ENCODE data around the gene COMMD6. TPM values are rescaled to one million over a fixed set of nuclear protein-coding genes. Genes with fewer than 3 reads are reported as not detected.
"Not testable (repeated sequence)": the region's sequence is repeated elsewhere in the genome, so short reads cannot be mapped to it uniquely, and the experiment has no call there.

COMMD6 gene
- total RNA-seq, 2 donors from 2014 or later, result 118 to 157 TPM

DNA sequence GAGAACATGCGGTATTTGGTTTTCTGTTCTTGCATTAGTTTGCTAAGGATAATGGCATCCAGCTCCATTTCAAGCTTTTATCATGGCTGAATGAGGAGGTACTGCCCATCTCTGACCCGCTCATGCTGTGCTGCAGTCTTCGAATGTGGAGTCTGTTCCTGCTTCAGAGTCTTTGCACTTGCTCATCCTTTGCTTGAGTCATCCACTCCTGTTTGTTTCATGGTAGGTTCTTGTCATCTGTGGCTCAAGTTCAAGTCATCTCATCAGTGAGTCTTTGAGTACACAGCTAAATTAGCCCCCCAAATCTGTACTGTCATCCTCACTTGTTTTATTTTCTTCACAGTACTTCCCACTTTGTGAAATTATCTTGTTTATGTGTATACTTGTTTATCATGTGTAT is 17.3 kb upstream of the COMMD6 start:
- DNase-seq, result no peak
- no peak overlapping the region for H3K27ac ChIP-seq
- intact Hi-C loops (cut with DNase I), result no loop called here
- no peaks in the 10 kb centered on the region for H3K36me3 ChIP-seq
- TF ChIP-seq, protein P1, sequence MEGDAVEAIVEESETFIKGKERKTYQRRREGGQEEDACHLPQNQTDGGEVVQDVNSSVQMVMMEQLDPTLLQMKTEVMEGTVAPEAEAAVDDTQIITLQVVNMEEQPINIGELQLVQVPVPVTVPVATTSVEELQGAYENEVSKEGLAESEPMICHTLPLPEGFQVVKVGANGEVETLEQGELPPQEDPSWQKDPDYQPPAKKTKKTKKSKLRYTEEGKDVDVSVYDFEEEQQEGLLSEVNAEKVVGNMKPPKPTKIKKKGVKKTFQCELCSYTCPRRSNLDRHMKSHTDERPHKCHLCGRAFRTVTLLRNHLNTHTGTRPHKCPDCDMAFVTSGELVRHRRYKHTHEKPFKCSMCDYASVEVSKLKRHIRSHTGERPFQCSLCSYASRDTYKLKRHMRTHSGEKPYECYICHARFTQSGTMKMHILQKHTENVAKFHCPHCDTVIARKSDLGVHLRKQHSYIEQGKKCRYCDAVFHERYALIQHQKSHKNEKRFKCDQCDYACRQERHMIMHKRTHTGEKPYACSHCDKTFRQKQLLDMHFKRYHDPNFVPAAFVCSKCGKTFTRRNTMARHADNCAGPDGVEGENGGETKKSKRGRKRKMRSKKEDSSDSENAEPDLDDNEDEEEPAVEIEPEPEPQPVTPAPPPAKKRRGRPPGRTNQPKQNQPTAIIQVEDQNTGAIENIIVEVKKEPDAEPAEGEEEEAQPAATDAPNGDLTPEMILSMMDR (IDR thresholded peaks at IDR 0.05), result no peak
- H3K9me3 ChIP-seq, result no peaks in the 10 kb centered on the region
- H3K9ac ChIP-seq (ENCODE audit: low read depth in 2 of 2, low read length in 2 of 2), result no peak overlapping the region
- no peak overlapping the region for H3K4me3 ChIP-seq
- H3K27me3 ChIP-seq, result no peaks in the 10 kb centered on the region
- peaks cover 6% of the 10 kb centered on the region for H3K4me1 ChIP-seq

DNA sequence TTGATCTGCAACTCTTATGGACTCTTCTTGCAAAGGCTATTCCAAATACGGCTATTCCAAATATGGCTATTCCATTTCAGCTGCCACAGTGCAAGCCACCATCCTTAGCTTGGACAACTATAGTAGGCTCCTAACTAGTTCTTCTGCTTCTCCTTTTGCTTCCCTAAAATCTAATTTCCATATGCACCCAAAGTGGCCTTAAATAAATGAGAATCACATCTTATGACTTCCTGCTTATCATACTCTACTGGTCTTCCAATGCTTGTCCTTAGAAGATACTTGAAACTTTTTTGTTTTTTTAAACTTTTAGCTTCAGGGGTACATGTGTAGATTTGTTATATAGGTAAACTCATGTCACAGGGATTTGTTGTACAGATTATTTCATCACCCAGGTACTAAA is 16.8 kb upstream of the COMMD6 start:
- Histone ChIP-seq H3K9me3 (no peaks in the 10 kb centered on the region), H3K9ac (ENCODE audit: low read depth in 2 of 2, low read length in 2 of 2) (no peak overlapping the region), H3K36me3 (no peaks in the 10 kb centered on the region), H3K4me1 (peaks cover 6% of the 10 kb centered on the region), H3K27ac (no peak overlapping the region), H3K27me3 (no peaks in the 10 kb centered on the region), H3K4me3 (no peak overlapping the region)
- DNase-seq, result no peak
- TF ChIP-seq, protein P1 (IDR thresholded peaks at IDR 0.05), result no peak
- intact Hi-C loops (cut with DNase I), result no loop called here

DNA sequence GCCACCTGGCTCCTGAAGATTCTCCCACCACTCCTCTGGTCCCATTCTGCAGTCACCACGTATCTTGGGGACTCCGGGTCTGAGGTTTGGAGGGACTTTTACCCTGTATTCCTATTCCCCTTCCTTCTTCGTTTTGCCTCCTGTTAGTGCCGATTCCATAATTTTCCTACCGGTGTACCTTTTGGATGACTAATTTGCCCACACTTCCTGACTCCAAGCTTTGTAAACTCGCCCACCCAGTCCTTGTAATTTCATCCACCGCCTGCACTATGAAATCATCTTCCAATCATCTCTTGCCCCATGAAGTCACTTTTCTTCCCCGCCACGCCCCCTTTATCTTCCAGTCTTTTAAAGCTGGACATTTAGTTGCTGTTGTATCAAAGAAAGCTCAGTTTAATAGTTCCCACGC is 12.5 kb upstream of the COMMD6 start:
- TF ChIP-seq, protein P1 (IDR thresholded peaks at IDR 0.05), result no peak
- Histone ChIP-seq H3K36me3 (no peaks in the 10 kb centered on the region), H3K4me1 (no peaks in the 10 kb centered on the region), H3K9ac (ENCODE audit: low read depth in 2 of 2, low read length in 2 of 2) (peak overlapping the region; percentile 77 to 97), H3K27ac (peak overlapping the region; percentile 70), H3K4me3 (peak overlapping the region; percentile 71), H3K9me3 (no peaks in the 10 kb centered on the region), H3K27me3 (no peaks in the 10 kb centered on the region)
- DNase-seq, result peak; percentile 62
- intact Hi-C loops (cut with DNase I), result no loop called here

DNA sequence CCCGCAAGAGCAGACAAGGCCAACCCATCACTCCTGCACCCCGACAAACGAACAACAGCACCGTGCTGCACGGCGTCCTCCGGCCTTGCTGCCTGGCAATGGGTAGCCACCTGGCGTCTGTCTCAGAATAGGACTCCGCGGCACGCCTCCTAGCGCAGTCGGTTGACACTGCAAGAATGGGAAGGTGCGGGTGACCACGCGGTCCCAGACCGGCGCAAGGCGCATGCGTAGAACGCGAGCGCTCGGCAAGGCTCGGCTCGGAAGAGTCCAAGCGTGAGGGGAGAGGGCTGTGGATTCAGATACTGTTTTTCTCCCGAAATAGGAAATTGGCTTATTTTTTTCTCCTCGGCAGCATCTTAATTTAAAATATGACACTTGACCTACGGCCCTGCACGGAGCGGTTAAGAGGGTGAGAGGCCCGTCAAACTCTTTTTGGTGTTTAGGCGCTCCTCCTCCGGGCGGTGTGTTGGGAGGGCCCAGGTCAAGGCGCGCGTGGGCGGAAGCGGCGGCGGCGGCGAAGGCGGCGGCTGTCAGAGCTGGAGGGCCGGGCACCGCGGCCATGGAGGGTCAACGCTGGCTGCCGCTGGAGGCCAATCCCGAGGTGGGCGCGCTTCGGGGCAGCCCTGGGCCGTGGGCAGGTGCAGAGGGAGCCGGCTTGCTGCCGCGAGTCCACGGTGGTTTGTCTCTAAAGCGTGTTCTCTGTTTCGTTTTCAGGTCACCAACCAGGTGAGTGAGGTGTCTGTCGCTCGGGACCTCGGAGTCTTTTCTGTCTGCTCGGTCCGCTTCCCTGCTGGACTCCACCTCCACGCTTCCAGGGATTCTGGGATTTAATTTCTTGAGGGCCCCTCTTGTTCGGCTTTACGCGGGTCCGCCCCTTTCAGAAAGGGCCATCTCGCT is 11.9 kb upstream of the COMMD6 start, which contains the start of gene UCHL3:
UCHL3 (plus strand) TSS at position 530 of the 897 bp plus-strand sequence; CDS start at position 560, 30 bp downstream.
- H3K9me3 ChIP-seq, result no peaks in the 10 kb centered on the region
- TF ChIP-seq, protein P1 (IDR thresholded peaks at IDR 0.05), result peak; percentile 81
- intact Hi-C loops (cut with DNase I), result no loop called here
- no peaks in the 10 kb centered on the region for H3K36me3 ChIP-seq
- peak; percentile 98 for DNase-seq
- no peaks in the 10 kb centered on the region for H3K27me3 ChIP-seq
- H3K27ac ChIP-seq, result peak within 1 kb of the TSS; percentile 70
- peak within 1 kb of the TSS; percentile 77 to 97 for H3K9ac ChIP-seq (ENCODE audit: low read depth in 2 of 2, low read length in 2 of 2)
- peak within 1 kb of the TSS; percentile 71 for H3K4me3 ChIP-seq
- no peaks in the 10 kb centered on the region for H3K4me1 ChIP-seq

DNA sequence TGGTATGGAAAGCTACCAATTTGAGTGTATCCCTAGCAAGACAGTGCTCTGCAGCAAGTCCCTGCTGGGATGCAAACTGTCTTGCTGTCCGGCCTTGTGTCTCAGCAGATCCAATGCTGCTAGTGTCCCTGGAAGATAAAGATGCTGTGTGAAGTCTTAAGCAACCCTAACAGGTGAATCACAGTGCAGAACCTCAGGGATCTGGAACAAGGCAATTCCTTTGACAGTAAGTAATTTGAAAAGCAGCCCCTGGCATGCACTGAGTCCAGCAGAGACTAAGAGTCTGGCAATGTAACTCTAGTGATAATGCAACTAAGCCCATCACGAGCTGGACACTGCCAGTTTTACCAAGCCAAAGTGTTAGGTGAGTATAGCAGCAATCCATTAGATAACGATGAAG is 10.3 kb upstream of the COMMD6 start:
- Histone ChIP-seq H3K4me1 (no peaks in the 10 kb centered on the region), H3K4me3 (no peak overlapping the region), H3K9me3 (no peaks in the 10 kb centered on the region), H3K9ac (ENCODE audit: low read depth in 2 of 2, low read length in 2 of 2) (no peak overlapping the region), H3K36me3 (no peaks in the 10 kb centered on the region), H3K27ac (no peak overlapping the region), H3K27me3 (no peaks in the 10 kb centered on the region)
- TF ChIP-seq, protein P1 (IDR thresholded peaks at IDR 0.05), result no peak
- intact Hi-C loops (cut with DNase I), result no loop called here
- DNase-seq, result no peak

DNA sequence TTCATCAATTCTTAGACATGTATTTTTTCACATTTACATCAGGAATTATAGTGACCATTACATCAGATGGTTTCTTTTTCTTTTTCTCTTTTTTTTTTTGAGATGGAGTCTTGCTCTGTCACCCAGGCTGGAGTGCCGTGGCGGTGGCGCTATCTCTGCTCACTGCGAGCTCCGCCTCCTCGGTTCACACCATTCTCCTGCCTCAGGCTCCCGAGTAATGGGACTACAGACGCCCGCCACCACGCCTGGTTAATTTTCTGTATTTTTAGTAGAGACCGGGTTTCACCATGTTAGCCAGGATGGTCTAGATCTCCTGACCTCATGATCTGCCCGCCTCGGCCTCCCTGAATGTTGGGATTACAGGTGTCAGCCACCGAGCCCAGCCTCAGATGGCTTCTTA is 7.7 kb upstream of the COMMD6 start:
- H3K9ac ChIP-seq (ENCODE audit: low read depth in 2 of 2, low read length in 2 of 2); H3K9me3 ChIP-seq; H3K36me3 ChIP-seq; H3K4me1 ChIP-seq; intact Hi-C loops (cut with DNase I); DNase-seq; H3K27me3 ChIP-seq; H3K4me3 ChIP-seq; H3K27ac ChIP-seq: not testable (repeated sequence)
